GM19463 (cell line): ENCODE data around the gene IL1R1.

ENCODE experiments used
- ATAC-seq: cut with Tn5 transposase; IDR thresholded peaks from one replicate; pipeline ENCODE4 v1.9.1; 2021; ENCODE audit warnings: mild to moderate bottlenecking, moderate library complexity; ENCODE audit not compliant: unreplicated experiment

Gene IL1R1

DNA sequence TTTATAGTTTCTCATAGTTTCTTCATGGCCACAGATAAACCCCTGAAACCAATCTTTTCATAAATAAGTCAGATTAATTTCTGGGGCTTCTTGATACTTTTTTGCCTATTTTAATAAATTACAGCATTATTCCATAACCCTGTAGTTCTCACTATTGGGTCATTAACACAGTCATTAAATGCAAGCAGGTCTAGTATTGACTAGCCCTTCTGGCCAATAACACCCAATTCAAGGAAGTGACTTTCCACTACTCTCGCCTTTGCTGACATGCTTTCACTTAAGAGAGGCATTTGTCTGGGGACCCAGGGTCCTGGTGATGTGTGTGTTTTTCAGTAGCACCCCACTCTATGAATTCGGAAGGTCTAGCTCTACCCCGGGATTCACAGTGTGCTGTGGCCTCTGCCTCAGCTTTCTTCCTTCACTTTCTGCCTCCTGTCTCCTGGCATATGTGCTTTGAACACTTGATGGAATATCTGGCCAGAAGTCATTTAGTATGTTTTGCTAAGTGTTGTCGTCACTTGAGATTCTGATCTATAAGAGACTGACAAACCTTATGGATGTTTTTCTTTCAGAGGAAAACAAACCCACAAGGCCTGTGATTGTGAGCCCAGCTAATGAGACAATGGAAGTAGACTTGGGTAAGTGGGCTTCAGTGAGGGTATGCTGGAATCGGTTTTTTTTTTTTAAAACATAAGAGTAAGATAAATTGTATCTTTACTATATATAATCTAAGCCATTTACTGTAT lies 25.7 kb downstream of the IL1R1 start:
- no peak for ATAC-seq

DNA sequence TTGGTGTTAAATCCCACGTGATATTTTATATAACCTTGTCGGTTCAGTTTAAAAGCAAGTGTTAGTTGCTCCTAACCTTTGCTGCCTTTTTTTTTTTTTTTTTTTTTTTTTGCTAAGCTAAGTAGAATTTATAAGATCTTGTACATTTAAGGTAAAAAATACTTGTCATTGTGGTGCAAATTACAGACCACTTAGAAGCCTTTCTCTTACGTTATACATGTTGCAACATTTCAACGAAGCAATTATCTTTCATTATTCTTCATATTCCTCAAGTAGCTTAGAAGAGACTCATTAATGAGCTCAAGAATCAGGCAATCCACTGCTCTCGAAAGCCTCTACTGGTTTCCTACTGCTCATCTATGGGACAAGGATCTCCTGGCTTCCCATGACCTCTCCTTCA lies 29.4 kb downstream of the IL1R1 start:
- no peak for ATAC-seq

DNA sequence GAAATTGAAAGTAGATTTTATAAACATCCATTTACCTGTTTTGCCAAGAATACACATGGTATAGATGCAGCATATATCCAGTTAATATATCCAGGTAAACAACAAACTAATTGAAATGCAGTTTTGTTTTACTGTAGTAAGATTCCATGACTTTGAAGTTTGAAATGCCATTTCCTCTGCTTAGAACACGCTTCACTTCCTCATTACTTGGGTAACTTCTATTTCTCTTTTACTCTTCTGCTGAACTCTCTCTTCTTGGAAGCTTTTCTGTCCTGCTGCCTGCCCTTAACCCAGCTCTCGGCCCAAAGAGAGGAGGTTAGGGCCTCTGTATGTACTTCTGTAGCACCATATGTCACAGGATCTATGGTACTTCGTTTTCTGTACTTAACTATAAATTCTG lies 30.2 kb downstream of the IL1R1 start:
- no peak for ATAC-seq

DNA sequence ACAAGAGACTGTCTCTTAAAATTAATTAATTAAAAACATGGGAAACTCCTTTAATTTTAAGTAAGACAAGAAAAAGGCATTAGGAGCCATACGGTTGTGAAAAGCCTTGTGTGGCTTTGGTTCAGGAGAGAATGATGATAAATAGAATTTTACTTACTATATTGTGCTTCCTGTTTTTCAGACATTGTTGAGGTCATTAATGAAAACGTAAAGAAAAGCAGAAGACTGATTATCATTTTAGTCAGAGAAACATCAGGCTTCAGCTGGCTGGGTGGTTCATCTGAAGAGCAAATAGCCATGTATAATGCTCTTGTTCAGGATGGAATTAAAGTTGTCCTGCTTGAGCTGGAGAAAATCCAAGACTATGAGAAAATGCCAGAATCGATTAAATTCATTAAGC lies 33.6 kb downstream of the IL1R1 start:
- ATAC-seq = no peak

DNA sequence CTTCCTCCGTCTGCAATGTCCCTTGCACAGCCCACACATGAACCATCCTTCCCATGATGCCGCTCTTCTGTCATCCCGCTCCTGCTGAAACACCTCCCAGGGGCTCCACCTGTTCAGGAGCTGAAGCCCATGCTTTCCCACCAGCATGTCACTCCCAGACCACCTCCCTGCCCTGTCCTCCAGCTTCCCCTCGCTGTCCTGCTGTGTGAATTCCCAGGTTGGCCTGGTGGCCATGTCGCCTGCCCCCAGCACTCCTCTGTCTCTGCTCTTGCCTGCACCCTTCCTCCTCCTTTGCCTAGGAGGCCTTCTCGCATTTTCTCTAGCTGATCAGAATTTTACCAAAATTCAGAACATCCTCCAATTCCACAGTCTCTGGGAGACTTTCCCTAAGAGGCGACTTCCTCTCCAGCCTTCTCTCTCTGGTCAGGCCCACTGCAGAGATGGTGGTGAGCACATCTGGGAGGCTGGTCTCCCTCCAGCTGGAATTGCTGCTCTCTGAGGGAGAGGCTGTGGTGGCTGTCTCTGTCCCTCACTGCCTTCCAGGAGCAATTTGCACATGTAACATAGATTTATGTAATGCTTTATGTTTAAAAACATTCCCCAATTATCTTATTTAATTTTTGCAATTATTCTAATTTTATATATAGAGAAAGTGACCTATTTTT lies 35.4 kb downstream of the IL1R1 start:
- ATAC-seq = no peak

DNA sequence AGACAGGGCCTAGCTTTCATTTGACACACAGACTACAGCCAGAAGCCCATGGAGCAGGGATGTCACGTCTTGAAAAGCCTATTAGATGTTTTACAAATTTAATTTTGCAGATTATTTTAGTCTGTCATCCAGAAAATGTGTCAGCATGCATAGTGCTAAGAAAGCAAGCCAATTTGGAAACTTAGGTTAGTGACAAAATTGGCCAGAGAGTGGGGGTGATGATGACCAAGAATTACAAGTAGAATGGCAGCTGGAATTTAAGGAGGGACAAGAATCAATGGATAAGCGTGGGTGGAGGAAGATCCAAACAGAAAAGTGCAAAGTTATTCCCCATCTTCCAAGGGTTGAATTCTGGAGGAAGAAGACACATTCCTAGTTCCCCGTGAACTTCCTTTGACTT lies 36.5 kb downstream of the IL1R1 start:
- no peak for ATAC-seq

DNA sequence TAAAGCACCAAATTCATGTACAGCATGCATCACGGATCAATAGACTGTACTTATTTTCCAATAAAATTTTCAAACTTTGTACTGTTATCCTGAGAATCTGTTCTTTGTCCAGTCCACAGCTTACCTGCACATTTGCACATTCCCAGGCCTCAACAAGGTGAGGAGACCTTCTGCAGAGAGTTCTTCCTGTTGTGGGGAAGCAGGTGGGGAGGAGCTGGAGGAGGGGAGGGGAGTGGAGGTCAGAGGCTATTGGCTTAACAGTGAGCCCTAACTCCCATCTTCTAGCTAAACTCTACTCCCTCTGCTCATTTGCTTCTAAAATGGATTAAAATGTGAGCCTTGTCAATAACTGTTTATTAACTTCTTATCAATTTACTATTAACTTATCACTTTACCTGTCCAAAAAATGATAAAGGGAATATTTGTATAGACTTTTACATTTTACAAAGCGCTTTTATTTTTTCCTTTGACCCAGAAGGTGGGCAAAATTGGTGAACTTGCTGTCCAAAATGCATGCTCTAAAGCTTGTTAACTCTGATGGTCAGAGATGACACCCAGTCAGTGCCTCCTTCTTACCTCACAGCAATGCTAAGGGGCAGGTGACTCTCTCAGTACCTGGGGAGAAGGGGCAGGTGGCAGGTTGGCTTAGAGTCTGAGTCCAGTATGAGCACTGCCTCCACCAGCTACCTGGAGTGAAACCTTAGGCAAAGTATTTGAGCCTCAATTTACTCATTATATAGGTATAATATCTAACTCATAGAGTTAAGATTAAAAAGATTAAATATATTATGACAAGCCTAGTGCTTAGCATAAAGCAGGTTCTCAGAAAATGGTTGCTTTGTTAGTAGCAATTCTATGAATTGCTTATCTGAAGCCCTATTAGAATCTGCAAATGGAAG lies 37.5 kb downstream of the IL1R1 start:
- ATAC-seq = no peak

DNA sequence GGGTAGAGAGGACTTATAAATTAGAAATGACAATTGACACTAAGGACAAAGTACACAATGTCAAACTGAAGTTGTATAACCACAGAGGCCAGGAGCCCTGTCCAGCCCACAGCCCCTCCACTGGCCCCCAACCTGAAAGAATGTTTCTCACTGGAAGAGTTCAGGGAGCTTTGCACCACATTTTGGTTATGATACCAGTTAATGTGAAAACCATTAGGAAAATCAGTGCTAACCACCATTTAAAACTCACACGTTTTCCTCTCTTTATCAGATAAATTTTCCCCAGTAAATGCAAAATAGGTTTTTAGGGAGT lies 38.1 kb downstream of the IL1R1 start:
- ATAC-seq = no peak

DNA sequence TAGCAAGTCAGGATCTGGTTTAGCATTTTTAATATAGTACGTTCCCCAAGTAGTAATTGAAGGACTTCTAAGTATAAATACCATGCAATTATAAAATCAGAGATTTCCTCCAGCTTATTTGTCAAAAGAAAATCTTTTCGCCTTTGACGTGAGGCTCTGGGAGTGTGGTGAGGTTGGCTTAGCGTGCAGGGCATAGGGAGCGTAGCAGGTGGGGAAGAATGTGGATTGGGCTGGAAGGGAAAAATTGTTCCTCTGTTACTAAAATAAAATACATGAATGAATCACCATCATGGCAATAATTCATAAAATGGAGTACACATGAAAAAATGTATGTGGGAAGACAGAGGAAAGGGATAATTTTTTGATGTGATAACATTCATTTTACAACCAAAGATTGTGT lies 38.8 kb downstream of the IL1R1 start:
- ATAC-seq = no peak

DNA sequence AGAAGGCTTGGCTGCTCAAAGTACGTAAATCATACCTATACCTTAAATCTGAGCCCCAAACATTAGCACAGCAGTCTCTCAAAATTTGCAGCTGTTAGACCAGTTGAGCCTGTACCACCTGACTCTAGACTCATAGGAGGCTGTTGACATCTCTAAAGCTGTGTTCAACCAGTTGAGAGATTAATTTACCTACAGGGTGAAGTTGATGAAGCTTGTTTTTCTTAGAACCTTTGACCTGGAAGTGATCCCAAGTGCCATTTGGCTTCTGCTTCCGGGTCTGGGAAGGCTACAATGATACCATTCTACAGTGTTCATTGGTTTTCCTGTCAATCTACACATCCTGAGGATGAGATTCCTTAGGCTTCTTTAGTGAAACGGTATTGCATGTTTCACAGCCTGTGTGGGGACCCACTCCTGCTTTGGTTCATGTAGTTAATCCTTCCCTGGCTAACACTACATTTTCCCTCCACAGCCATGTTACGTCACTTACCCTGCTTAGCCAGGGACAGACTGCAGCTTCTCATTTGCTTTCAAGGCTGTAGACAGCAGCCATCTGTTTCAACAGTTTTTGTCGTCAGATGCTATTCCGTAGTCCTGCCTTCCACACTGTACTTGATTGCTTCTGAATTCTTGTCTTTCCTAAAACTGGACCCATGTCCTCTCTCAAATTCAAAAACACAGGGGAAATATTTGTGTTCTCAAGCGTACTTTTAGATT lies 39.5 kb downstream of the IL1R1 start:
- ATAC-seq = no peak

DNA sequence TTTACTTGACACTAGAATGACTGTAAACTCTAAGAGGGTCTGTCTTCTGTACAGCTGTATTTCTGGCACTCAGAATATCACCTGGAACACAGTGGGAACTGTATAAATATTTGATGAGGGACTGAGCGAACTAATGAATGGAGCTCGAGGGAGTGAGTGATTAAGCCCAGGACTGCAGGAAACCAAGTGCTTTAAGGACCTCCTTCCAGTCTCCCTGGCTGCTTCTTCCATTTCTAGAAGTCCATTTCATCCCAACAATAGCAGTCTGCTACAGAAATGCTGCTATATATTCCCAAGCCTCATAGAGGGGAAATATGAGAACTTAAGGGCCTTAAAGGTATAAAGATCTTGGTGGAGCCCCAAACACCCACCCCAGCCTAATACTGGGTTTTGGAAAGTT lies 41.5 kb downstream of the IL1R1 start:
- ATAC-seq = no peak

DNA sequence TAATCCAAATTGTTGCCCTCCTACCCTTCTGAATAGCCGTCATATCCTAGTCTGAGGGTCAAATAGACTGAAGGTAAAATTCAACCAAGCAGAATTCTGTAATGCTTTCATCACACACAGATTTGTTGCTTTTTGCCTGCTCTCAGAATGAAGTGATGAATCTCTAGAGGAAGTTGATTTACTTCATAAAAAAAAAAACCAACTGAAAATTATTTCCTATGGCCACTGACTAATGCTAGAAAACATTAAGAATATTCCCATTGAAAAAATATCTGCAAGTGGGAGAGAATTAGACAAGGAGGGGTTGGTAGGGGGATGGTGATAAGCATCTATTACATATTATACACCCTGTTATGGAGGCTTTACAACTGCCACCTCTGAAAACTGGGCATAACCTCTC lies 42.0 kb downstream of the IL1R1 start:
- no peak for ATAC-seq

DNA sequence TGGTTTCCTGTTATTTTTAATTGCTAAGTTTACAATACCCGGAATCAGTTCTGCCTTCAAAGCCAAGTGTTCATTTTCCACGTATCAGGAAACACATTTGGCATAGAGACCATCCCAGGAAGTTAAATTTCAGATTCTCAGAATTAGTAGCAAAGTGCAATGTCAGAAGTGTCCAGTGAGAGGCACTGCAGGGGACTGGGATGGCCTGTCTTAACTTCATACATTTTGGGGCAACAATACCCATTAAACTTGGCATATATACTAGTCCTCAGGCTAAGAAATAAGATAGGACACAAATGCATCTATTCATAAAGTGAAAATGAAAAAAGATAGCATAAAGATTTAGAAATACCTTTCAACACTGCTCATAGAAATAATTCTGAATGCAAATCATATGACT lies 42.8 kb downstream of the IL1R1 start:
- ATAC-seq = no peak

DNA sequence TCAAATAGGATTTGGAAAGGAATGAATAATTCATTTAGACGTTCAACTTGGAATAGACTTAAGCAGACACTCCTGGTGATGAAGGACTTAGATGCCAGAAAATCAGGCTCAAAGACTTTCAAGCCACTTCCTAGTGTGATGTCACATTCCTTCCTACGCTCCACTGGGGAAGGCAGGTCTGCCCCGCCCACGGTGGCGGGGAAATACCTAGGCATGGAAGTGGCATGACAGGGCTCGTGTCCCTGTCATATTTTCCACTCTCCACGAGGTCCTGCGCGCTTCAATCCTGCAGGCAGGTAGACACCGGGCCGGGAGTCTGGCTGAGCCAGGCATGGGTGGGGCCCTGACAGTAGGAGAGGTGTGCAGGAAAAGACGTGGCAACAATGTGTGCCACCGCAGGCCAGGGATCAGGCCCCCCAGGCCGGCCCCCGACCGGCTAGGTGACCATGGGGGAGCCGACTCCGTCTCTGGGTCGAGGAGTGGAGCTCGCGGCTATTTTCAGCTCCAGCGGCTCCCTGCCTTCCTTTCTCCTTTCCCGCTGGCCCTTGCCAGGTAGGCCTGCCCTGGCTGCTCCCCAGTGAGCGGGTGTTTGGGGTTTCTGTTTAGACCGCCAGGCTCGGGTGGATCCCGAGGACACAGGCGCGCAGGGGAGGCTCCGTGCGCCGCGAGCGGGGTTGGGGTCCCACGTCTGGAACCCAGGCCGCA lies 44.4 kb downstream of the IL1R1 start, which contains the start of gene IL1RL2:
Gene IL1RL2, plus strand, starts transcription at position 233 of the 705 bp plus-strand sequence. CDS start 845 bp downstream, outside the sequence.
- ATAC-seq = no peak

DNA sequence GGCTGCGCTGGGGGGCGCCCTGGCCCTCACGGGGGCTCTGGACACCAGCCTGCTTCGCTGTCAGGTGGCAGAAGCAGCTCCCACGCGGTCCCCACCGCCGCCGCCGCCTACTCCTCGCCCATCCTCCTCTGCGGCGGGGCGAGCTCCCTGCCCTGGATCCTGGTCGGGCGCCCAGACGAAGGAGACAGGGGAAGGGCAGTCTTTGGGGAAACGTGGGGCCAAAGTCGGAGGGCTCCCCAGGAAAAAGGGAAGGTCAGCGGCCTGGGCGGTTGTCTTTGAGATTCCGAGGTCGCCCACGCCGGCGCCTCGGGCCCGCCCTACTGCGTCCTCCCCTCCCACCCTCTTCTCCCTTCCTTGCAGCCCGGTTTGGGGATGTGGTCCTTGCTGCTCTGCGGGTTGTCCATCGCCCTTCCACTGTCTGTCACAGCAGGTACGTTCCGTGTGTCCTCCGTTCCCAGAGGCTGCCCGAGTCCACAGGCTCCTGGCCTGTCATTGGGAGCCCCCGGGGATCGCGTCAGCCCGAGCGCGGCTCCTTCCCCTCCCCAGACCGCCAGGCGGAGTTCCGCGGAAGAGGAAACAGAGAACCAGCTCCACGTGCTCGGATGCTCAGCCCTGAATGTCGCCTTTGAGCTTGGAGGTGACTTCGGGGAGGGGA lies 45.1 kb downstream of the IL1R1 start:
- no peak for ATAC-seq

DNA sequence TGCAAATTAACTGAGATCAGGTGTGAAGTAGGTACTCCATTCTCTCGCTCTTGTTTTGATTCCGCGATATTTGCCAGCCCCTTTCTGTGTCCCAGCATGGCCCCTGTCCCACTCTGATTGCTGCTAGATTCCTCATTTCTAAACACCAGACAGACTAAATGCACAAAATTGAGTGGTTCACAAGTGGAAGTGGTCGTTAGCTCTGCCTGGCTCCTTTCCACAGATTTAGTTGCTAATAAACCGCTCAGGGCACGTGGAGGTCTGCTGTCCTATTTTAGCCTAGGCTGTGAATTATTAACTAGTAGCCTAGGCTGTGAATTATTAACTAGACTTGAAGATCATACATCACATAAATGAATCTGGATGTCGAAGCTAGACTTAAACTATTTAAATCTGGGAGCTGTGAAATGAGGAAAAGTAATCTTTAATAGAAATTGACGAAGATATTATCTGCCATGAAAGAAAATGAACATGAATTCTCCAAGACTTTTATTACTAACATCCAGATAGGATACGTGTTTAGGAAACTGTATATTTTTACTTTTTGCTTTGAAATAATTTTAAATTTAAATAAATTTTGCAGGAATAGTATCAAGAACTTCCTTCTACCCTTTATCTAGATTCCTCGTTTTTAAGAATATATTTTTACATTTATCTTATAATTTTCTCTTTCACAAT lies 48.0 kb downstream of the IL1R1 start:
- no peak for ATAC-seq

DNA sequence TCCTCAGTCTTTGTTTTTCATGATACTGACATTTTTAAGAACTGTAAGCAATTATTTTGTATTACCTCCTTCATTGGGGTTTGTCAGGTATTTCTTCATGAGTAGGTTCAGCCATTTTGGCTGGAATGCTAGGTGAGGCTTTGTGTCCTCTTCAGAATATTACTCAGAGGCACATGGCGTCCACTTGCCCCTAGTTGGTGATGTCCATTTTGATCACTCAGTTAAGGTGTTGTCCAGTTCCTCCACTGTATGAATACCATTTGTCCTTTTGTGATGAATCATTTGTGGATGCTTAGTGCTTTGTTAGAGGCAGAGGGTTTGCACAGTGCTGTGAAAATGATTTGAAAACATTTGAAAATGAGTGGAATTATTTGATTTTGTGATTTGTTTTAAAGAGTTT lies 49.0 kb downstream of the IL1R1 start:
- ATAC-seq = no peak

DNA sequence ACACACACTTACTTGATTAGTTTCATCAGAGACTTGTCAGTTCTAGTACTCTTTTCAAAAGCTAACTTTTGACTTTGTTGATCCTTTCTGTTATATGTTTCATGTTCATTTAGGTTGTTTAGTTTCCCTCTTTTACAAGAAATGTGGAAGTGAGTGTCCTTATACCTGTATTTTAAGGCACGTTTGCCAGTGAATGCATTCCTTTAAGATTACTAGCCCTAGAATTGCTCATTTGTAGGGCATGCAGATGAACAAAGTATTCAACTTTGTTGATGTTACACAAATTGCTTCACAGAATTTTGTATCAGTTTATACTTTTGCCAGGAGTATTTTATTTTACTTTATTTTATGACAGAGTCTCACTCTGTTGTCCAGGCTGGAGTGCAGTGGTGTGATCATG lies 50.5 kb downstream of the IL1R1 start:
- no peak for ATAC-seq

DNA sequence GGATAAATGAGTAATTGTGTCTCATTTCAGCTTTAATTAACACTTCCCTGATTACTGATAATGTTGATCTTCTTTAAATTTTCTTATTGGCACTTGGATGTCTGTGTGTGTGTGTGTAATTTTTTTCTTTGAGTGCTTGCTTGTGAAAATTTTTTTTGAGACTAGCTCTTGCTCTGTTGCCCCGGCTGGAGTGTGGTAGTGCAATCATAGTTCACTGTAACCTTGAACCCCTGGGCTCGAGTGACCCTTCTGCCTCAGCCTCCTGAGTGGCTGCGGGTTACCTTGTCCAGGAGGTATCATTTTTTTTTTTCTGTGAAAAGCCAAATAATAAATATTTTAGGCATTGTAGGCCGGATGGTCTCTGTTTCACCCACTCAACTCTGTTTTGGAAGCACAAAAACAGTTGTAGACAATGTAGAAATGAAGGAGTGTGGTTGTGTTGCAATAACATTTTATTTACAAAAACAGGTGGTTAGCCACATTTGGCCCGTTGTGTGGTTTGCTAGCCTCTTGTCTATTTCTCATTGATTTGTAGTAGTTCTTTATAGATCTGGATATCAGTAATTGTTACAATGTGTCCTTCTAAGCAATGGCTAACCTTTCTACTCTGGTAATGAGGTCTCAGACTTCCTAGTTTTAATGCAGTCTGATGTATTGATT lies 52.2 kb downstream of the IL1R1 start:
- no peak for ATAC-seq
